Osteoblast (primary cell): ENCODE measurements around the gene CHCHD3. TPM values are rescaled to one million over a fixed set of nuclear protein-coding genes. Genes with fewer than 3 reads are reported as not detected.

Experiments
- DNase-seq: peaks from one replicate; pipeline ENCODE4 v3.0.0; 2011; ENCODE audit warnings: low spot score, mixed read lengths; ENCODE audit not compliant: insufficient read length; ENCODE audit errors: missing footprints
- H2AFZ ChIP-seq: 2 replicates; pipeline ENCODE4 v1.6.0; 2011; ENCODE audit warnings: mild to moderate bottlenecking, low read length
- H3K27ac ChIP-seq: 2 replicates; pipeline ENCODE4 v1.5.1; 2011; ENCODE audit warnings: mild to moderate bottlenecking, low read depth, low read length, moderate library complexity
- H3K27me3 ChIP-seq: 2 replicates; pipeline ENCODE4 v1.6.0; 2012; ENCODE audit warnings: mild to moderate bottlenecking, control low read depth, inconsistent platforms, low read length, moderate library complexity; ENCODE audit not compliant: insufficient read depth
- H3K36me3 ChIP-seq: 2 replicates; pipeline ENCODE4 v1.5.1; 2011; ENCODE audit warnings: mild to moderate bottlenecking, low read length, control low read depth, moderate library complexity; ENCODE audit not compliant: insufficient read depth
- H3K4me1 ChIP-seq: 2 replicates; pipeline ENCODE4 v1.5.1; 2011; ENCODE audit warnings: mild to moderate bottlenecking, low read length, control low read depth, moderate library complexity; ENCODE audit not compliant: insufficient read depth
- H3K4me2 ChIP-seq: 2 replicates; pipeline ENCODE4 v1.6.0; 2011; ENCODE audit warnings: mild to moderate bottlenecking, low read length; ENCODE audit not compliant: insufficient read depth
- H3K4me3 ChIP-seq: fragments of 200-600 bp; sonication (generic); 3 replicates; pipeline ENCODE4 v1.5.1; 2012; ENCODE audit warnings: mild to moderate bottlenecking, low read length, inconsistent platforms; ENCODE audit not compliant: insufficient read depth
- H3K79me2 ChIP-seq: 2 replicates; pipeline ENCODE4 v1.6.0; 2012; ENCODE audit warnings: mild to moderate bottlenecking, low read length, control low read depth, inconsistent platforms; ENCODE audit not compliant: insufficient read depth
- H3K9me3 ChIP-seq: 2 replicates; pipeline ENCODE4 v1.5.1; 2011; ENCODE audit warnings: low read depth, low read length, control low read depth
- H4K20me1 ChIP-seq: 2 replicates; pipeline ENCODE4 v1.6.0; 2012; ENCODE audit warnings: mild to moderate bottlenecking, low read length, control low read depth; ENCODE audit not compliant: insufficient read depth
- CTCF ChIP-seq: IDR thresholded peaks from 2 replicates; pipeline ENCODE4 v1.5.1; 2011; ENCODE audit warnings: mild to moderate bottlenecking, low read depth, low read length, moderate library complexity; ENCODE audit errors: extremely low read depth
- total RNA-seq: library from RNA; depleted of rRNA; stranded (reverse); fragments of >200 nt; gene quantifications from 2 replicates; pipeline ENCODE4 v1.2.3, GENCODE V29; 2012

The CHCHD3 gene
- total RNA-seq, 1 donor: 89.8 TPM

- H3K4me1 ChIP-seq: peaks cover 8% of the 10 kb centered on the region
- H3K27me3 ChIP-seq: peaks cover 5% of the 10 kb centered on the region
- no peak overlapping the region for H3K4me3 ChIP-seq
- no peaks in the 10 kb centered on the region for H3K79me2 ChIP-seq
- DNase-seq: no peak
- TF ChIP-seq CTCF: no peak
- H3K27ac ChIP-seq: no peak overlapping the region
- no peaks in the 10 kb centered on the region for H4K20me1 ChIP-seq
- no peaks in the 10 kb centered on the region for H3K9me3 ChIP-seq
- no peak overlapping the region for H2AFZ ChIP-seq
- H3K4me2 ChIP-seq: no peak overlapping the region
- H3K36me3 ChIP-seq: no peaks in the 10 kb centered on the region
These were observed 310.6 kb downstream of the CHCHD3 start for GRCh38 chr7:132771301-132771730.

- Histone ChIP-seq H3K79me2 (no peaks in the 10 kb centered on the region), H3K27me3 (peaks cover 7% of the 10 kb centered on the region), H3K4me2 (no peak overlapping the region), H3K27ac (no peak overlapping the region), H2AFZ (no peak overlapping the region), H3K4me1 (peaks cover 8% of the 10 kb centered on the region), H4K20me1 (no peaks in the 10 kb centered on the region), H3K9me3 (no peaks in the 10 kb centered on the region), H3K4me3 (no peak overlapping the region), H3K36me3 (no peaks in the 10 kb centered on the region)
- no peak for DNase-seq
- TF ChIP-seq CTCF: no peak
These were observed 311.8 kb downstream of the CHCHD3 start for GRCh38 chr7:132770055-132770454.

GRCh38 chr7:132769280-132769679 lies 312.6 kb downstream of the CHCHD3 start:
- H4K20me1 ChIP-seq: no peaks in the 10 kb centered on the region
- H3K27me3 ChIP-seq: peaks cover 7% of the 10 kb centered on the region
- DNase-seq: no peak
- no peaks in the 10 kb centered on the region for H3K79me2 ChIP-seq
- H3K4me2 ChIP-seq: no peak overlapping the region
- no peaks in the 10 kb centered on the region for H3K9me3 ChIP-seq
- peaks cover 8% of the 10 kb centered on the region for H3K4me1 ChIP-seq
- TF ChIP-seq CTCF: no peak
- H3K36me3 ChIP-seq: no peaks in the 10 kb centered on the region
- H3K27ac ChIP-seq: no peak overlapping the region
- no peak overlapping the region for H3K4me3 ChIP-seq
- no peak overlapping the region for H2AFZ ChIP-seq

- no peak for DNase-seq
- no peak overlapping the region for H3K4me2 ChIP-seq
- H2AFZ ChIP-seq: no peak overlapping the region
- peaks cover 3% of the 10 kb centered on the region for H3K4me1 ChIP-seq
- H4K20me1 ChIP-seq: no peaks in the 10 kb centered on the region
- no peaks in the 10 kb centered on the region for H3K36me3 ChIP-seq
- H3K27me3 ChIP-seq: peaks cover 7% of the 10 kb centered on the region
- no peaks in the 10 kb centered on the region for H3K9me3 ChIP-seq
- TF ChIP-seq CTCF: no peak
- H3K79me2 ChIP-seq: no peaks in the 10 kb centered on the region
- H3K4me3 ChIP-seq: no peak overlapping the region
- H3K27ac ChIP-seq: no peak overlapping the region
These were observed 313.8 kb downstream of the CHCHD3 start for GRCh38 chr7:132768099-132768498.
